Medulla oblongata (tissue), 1 donor: Measurements from ENCODE around the gene INPP4B.

Experiments used
- DNase-seq: peaks from one replicate; pipeline ENCODE4 v3.0.0-alpha.2; 2015; ENCODE audit errors: extremely low spot score

Gene INPP4B

DNA sequence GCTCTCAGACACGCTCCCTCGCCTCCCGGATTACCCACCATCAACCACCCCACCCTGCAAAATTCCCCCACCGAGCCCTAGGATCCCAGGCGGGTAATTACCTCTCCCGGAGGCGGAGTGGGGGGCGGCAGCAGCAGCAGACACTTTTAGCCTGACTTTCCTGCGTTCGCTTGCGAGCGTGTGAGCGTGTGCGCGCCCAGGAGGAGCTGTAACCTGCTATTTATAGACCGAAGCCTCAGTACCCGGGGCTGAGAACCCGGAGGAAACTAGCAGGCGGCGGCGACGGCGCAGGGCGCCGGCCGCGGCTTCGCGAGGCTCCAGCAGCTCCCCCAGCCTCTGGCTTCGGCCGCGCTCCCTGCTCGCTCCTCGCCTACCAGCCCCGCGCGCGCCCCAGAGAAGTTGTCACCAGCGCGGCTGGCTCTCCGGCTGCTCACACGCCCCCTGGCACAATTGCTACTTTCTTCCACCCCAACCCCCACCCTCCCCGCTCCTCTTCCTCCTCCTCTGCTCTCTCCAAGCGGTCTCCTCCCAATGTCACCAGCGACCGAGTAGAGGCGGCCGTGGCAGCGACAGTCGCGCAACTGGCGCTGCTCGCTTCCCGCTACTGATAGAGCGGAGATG, at the start of gene INPP4B:
INPP4B (minus strand) TSS at position 194 of the 621 bp plus-strand sequence.
- peak; percentile 12 for DNase-seq

DNA sequence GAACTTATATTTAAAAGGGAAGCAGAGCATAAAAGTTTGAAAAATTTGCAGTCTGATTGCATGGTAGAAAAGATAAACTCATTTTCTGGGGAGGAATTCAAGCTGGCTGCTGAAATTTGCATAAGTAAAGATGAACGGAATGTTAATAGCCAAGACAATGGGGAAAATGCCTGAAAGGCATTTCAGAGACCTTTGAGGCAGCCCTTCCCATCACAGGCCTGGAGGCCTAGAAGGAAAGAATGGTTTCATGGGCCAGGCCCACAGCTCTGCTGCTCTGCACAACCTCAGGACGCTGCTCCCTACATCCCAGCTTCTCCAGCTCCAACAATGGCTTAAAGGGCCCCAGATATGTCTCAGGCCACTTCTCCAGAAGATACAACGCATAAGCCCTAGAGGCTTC, 46.9 kb upstream of the INPP4B start:
- no peak for DNase-seq

DNA sequence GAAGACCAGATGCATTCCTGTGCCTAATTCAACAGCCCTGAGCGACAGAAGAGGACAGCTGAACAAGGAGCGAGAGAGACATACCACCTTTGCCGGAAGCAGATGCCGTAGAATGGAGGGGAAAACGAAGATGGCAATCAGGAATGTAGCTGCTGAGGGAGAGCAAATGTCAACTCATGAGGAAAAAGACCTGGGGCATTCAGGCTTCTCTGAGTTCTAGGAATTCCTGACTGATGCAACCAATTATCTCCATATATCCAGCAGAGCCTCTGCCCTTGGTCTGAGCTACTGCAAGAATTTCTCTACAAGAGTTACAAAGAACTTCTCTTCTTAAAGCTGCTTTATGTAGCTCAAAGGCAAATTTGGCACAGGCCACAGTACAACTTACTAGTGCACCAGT, 40.5 kb upstream of the INPP4B start:
- no peak for DNase-seq

DNA sequence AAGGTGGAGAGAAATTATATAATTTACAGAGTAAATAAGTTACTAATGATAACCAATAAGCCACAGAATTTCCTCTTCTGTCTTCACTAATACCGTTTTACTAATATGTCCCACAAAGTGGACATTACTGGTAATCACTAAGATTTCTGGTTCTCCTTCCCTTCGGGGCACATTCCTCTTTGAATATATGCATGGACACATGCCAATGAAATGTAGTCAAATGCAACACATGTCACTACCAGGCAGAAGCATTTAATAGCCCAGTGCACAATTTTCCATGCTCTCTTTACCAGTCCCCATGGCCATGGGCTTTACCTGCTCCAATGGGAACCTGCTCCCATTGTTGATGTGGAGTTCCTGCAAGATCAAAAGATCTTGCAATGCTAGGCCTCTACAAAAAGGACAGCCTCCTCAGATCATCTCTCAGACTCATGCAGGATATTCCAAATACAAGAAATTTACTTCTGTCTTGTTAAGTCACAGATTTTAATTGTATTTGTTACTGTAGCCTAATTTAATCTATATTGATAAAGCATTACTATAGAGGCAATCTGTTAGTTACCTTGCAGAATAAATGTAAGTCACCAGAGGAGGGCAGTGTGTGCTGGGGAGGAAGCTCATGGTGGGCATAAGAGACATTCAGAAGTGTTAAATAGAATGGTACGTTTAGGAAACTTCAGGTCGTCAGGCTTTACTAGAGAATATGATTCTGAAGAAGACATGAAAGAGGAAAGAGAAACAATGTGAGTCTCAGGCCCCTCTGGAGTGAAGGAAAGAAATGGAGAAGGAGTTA, 37.1 kb upstream of the INPP4B start:
- DNase-seq, result peak; percentile 37

DNA sequence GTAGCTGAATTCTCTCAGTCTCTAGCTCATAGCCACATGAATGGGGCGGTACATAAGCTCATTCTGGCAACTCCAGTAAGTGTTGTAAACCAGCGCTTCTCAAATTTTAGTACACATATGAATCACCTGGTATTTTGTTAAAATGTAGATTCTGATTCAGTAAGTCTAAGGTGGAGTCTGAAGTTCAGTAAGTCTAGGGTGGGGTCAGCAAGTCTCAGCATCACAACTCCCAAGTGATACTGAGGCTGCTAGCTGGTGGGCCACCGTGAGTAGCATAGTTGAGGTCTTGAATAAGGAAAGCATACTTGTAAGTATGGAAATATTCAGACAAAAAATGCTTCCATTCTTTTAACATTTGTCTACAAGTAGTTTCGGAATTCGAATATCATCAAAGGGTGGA, 36.1 kb upstream of the INPP4B start:
- DNase-seq, result no peak

- DNase-seq, result no peak
Measured at GRCh38 chr4:142881331-142881730, 35.2 kb upstream of the INPP4B start.

DNA sequence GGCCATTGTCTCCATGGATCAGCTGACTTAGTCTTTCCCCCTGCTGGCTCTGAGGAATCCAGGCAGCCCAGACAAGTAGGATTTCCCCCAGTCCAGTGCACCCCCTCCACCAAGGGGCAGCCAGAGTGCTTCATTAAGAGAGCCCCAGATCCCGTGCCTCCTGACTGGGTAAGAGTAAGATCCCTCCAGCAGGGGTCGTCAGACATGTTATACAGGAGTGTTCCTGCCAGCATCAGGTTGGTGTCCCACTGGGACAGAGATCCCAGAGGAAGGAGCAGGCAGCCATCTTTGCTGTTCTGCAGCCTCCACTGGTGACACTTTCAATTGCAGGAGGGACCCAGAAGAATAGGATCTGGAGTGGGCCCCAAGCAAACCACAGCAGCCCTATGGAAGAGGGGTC, 29.0 kb upstream of the INPP4B start:
- DNase-seq, result no peak

- no peak for DNase-seq
Measured at GRCh38 chr4:142874684-142875083, 28.6 kb upstream of the INPP4B start.

- no peak for DNase-seq
Measured at GRCh38 chr4:142866685-142867084, 20.6 kb upstream of the INPP4B start.

- DNase-seq, result no peak
Measured at GRCh38 chr4:142861351-142861750, 15.2 kb upstream of the INPP4B start.

- no peak for DNase-seq
Measured at GRCh38 chr4:142858965-142859364, 12.9 kb upstream of the INPP4B start.

- DNase-seq, result no peak
Measured at GRCh38 chr4:142858446-142858845, 12.3 kb upstream of the INPP4B start.

DNA sequence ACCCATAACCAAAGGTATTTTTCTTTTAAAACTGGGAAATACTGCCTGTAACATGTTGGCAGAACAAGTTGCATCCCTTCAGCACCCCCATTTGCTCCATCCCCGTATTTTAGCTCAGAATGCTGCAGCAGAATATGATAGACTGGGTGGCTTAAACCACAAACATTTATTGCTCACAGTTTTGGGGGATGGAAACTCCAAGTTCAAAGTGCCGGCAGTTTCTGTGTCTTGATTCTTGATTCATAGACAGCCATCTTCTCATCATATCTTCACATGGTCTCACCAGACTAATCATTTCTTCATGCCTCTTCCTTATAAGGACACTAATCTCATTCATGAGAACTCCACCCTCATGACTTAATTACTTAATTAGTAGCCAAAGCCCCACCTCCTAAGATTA, 10.5 kb upstream of the INPP4B start:
- DNase-seq, result no peak

GRCh38 chr4:142850478-142850877, 4.4 kb upstream of the INPP4B start:
- no peak for DNase-seq

GRCh38 chr4:142846729-142847596, 862 bp upstream of the INPP4B start:
- DNase-seq, result no peak

DNA sequence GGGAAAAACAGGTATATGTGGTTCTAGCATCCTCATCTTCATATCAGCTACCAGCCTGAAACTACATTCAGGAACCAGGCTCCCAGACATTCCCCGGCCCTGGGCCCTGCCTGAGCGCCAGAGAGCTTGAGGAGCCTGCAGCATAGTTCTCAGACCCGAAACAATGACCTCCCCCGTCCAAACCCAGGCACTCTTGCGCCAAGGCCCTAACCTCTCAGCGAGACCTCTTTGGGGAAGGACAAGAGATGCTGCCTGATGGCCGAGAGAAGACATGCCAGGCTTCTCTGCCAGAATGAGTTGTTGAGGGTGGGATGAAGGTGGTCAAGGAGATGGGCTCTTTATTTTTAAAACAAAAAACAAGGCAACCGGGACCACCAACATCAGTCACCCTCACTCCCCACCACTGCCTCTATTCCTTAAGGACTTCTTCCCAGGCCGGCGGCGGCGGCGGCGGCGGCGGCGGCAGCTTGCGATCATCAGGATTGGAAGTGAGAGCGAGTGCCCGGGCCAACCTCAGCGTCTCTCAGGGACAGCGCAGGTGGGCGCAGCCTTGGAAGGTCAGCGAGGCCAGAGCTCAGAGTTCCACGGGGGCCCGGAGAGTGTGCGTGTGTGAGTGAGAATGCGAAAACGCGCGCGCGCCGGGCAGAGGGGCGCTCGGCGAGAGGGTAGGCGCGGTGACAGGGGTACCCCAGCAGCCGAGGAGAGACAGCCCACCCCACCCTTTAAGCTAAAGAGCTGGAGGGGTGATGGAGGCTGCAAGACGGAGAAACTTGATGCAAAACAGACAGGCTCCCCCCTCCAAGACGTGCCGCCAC, 601 bp downstream of the INPP4B start:
- DNase-seq, result no peak

DNA sequence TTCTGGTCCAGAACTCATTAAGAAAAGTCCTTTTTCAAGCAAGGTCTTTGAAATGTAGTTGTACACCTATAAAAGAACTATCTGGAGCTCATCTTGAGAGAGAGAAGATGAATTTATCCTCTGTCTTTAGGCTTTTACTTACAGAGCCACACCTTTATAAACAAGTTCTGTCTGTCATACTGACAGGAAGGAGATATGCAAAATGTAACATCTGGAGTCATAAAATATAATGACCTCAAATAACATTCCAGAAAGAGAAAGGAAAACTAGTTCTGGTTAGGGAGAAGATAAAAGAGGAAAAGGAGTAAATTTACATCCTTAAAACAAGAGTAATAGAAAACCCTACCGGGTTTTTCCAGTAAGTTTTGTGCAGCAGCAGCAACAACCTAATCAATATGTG, 1.3 kb downstream of the INPP4B start:
- no peak for DNase-seq

- peak; percentile 54 for DNase-seq
Measured at GRCh38 chr4:142840516-142841123, 5.5 kb downstream of the INPP4B start.

GRCh38 chr4:142838778-142839177, 7.3 kb downstream of the INPP4B start:
- no peak for DNase-seq

DNA sequence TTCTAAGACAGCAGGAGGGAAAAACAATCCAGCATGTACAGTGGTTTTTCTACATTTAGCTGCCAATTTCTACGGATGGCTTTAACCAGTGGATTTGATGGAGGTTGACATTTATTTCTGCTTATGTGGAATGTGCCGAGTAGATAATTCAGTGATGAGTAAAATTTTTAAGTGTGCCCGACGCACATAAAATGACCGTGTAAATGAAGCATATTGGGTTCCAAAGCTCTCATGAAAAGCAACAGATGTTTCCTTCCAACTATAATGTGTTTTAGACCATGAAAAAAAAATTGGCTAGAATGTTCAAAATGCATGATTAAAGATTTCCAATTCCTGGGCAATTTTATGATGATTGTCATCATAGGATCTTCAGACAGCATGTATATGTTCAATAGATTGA, 14.1 kb downstream of the INPP4B start:
- DNase-seq, result no peak
